OCI-LY3 (cell line): ENCODE measurements around the gene ERVFRD-1.

Experiments used
- H2AFZ ChIP-seq: fragments of 200-600, 300-600 bp; shearing (Covaris generic); 2 replicates; pipeline ENCODE4 v1.6.0; 2014; ENCODE audit warnings: antibody characterized with exemption, low read depth, low read length
- H3K27ac ChIP-seq: fragments of 200-600, 300-600 bp; sonication (generic); 2 replicates; pipeline ENCODE4 v1.5.1; 2014; ENCODE audit warnings: mild to moderate bottlenecking, low read length, moderate library complexity, mixed read lengths
- H3K27me3 ChIP-seq: fragments of 200-600, 300-600 bp; sonication (generic); 2 replicates; pipeline ENCODE4 v1.6.1; 2014; ENCODE audit warnings: low read depth, low read length, mixed read lengths
- H3K36me3 ChIP-seq: fragments of 200-600, 300-600 bp; sonication (generic); replicated peaks from 2 replicates; pipeline ENCODE3; 2014; ENCODE audit warnings: low read depth, low read length, mixed read lengths
- H3K4me1 ChIP-seq: fragments of 300-600, 200-600 bp; sonication (generic); 2 replicates; pipeline ENCODE4 v1.6.1; 2014; ENCODE audit warnings: low read length, mixed read lengths
- H3K4me2 ChIP-seq: fragments of 200-600, 300-600 bp; sonication (generic); 2 replicates; pipeline ENCODE4 v1.6.1; 2014; ENCODE audit warnings: low read length, mixed read lengths
- H3K4me3 ChIP-seq: fragments of 300-600, 200-600 bp; sonication (generic); 2 replicates; pipeline ENCODE4 v1.5.1; 2014; ENCODE audit warnings: antibody characterized with exemption, mild to moderate bottlenecking, low read length, moderate library complexity
- H3K79me2 ChIP-seq: fragments of 300-600, 200-600 bp; shearing (Covaris generic); 2 replicates; pipeline ENCODE4 v1.6.1; 2014; ENCODE audit warnings: mild to moderate bottlenecking, low read length, mixed read lengths
- H3K9ac ChIP-seq: fragments of 300-600, 200-600 bp; shearing (Covaris generic); 2 replicates; pipeline ENCODE4 v1.6.0; 2014; ENCODE audit warnings: mild to moderate bottlenecking, low read length, moderate library complexity
- H3K9me3 ChIP-seq: fragments of 200-600, 300-600 bp; shearing (Covaris generic); 2 replicates; pipeline ENCODE4 v1.6.1; 2014; ENCODE audit warnings: low read length, mixed read lengths; ENCODE audit not compliant: insufficient read depth
- H4K20me1 ChIP-seq: fragments of 200-600, 300-600 bp; sonication (generic); 2 replicates; pipeline ENCODE4 v1.6.1; 2016; ENCODE audit warnings: low read length, mixed read lengths; ENCODE audit not compliant: insufficient read depth
- EZH2phosphoT487 ChIP-seq: fragments of 200-600 bp; shearing (Covaris generic); IDR thresholded peaks from 2 replicates; pipeline ENCODE4 v1.6.1; 2018; ENCODE audit warnings: antibody characterized with exemption, mixed run types, low read depth
- TF ChIP-seq, protein P1 (sequence below): fragments of 200-600, 300-600 bp; sonication (generic); IDR thresholded peaks from 2 replicates; pipeline ENCODE4 v1.5.1; 2014; ENCODE audit warnings: antibody characterized with exemption, low read length, low read depth

The ERVFRD-1 gene

DNA sequence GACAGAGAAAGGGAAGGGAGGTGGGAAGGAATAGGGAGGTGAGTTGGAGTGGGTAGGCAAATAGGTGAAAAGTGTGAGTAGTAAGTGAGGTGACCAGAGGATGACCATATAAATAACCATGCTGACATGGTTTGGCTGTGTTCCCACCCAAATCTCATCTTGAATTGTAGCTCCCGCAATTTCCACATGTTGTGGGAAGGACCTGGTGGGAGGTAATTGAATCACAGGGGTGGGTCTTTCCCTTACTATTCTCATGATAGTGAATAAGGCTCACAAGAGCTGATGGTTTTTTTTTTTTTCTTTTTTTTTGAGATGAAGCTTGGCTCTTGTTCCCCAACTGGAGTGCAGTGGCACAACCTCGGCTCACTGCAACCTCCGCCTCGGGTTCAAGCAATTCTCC, 39.4 kb downstream of the ERVFRD-1 start:
- Histone ChIP-seq H3K4me3 (no peak overlapping the region), H3K4me2 (no peak overlapping the region), H4K20me1 (no peaks in the 10 kb centered on the region), H3K27ac (no peak overlapping the region), H3K36me3 (no peaks in the 10 kb centered on the region), H3K27me3 (no peaks in the 10 kb centered on the region), H3K79me2 (no peaks in the 10 kb centered on the region), H2AFZ (no peak overlapping the region), H3K9me3 (no peaks in the 10 kb centered on the region), H3K9ac (no peak overlapping the region), H3K4me1 (peaks cover 10% of the 10 kb centered on the region)
- no peak for TF ChIP-seq EZH2phosphoT487
- TF ChIP-seq, protein P1, sequence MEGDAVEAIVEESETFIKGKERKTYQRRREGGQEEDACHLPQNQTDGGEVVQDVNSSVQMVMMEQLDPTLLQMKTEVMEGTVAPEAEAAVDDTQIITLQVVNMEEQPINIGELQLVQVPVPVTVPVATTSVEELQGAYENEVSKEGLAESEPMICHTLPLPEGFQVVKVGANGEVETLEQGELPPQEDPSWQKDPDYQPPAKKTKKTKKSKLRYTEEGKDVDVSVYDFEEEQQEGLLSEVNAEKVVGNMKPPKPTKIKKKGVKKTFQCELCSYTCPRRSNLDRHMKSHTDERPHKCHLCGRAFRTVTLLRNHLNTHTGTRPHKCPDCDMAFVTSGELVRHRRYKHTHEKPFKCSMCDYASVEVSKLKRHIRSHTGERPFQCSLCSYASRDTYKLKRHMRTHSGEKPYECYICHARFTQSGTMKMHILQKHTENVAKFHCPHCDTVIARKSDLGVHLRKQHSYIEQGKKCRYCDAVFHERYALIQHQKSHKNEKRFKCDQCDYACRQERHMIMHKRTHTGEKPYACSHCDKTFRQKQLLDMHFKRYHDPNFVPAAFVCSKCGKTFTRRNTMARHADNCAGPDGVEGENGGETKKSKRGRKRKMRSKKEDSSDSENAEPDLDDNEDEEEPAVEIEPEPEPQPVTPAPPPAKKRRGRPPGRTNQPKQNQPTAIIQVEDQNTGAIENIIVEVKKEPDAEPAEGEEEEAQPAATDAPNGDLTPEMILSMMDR = no peak

DNA sequence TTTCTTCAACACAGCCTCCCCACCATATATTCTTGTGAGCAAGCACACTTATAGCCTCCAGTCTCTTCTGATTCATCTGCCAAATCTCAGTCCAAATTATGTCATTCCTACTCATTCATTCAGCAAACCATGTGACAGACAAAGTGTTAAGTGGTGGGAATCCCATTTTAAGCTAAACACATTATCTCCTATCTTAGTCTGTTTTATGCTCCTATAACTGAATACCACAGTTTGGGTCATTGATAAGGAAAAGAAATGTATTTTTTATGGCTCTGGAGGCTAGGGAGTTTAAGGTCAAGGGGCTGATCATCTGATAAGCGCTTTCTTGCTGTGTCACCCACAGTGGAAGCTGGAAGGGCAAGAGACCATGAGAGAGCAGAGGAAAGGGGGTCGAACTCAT, 41.8 kb downstream of the ERVFRD-1 start:
- Histone ChIP-seq H3K9me3 (no peaks in the 10 kb centered on the region), H3K27me3 (no peaks in the 10 kb centered on the region), H3K27ac (no peak overlapping the region), H4K20me1 (no peaks in the 10 kb centered on the region), H3K4me1 (peaks cover 10% of the 10 kb centered on the region), H3K4me2 (no peak overlapping the region), H3K9ac (no peak overlapping the region), H3K36me3 (no peaks in the 10 kb centered on the region), H2AFZ (no peak overlapping the region), H3K4me3 (no peak overlapping the region), H3K79me2 (no peaks in the 10 kb centered on the region)
- TF ChIP-seq, protein P1 = no peak
- TF ChIP-seq EZH2phosphoT487 = no peak

DNA sequence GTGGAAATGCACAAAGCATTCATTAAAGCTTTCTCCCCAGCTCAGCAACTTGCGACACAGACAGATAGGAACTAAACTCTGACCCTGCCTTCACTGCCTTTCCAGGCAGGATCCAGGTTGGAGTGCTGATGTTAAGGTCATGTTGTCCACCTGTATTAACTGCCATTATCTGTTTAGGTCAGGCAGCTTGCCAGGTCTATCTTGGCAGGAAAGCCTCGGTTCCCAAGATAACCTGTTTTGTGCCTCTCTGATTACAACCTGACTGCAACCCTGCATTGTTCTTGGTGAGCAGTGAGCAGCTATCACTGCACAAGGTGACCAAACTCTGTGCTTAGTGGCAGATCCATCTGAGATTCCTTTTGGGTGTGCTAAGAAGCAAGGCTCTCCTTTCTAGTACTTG, 44.2 kb downstream of the ERVFRD-1 start:
- H3K27me3 ChIP-seq = no peaks in the 10 kb centered on the region
- H3K36me3 ChIP-seq = no peaks in the 10 kb centered on the region
- no peak overlapping the region for H3K27ac ChIP-seq

DNA sequence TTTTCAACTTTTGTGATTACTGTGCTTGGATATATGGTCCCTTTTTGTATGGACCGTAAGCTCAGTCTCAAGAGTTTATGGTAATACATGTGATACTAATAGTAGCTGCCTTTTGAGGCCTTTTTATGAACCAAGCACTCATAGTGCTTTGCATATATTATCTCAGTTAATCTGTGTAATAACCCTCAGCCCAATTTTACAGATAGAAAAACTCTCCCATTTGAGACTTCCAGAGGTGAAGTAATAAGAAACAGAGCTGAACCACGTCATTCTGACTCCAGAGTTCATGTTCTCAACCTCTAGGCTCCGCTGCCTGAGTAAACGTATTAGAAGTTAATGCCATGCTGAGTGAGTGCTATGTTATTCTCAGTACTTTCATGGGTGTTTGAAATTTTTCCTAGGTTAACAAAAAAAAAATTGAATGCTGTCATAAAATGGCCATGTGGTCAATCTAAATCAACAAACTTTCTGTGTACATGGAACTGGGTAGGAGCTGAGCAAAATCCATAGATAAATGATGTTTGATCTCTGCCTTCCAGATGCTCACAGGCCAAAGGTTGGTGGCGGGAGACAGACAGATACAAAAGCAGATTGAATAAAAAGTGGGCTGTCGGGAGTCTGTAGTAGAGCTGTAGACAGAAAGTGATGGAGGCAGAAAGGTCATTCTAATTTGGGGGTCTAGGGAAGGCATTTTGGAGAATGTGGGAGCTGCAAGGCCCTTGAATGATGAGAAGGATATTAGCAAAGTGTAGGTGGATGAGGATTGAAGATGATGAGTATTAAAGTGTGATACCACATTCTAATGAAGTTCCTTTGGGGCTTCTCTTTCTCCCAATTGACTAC, 44.8 kb downstream of the ERVFRD-1 start:
- H3K4me2 ChIP-seq = no peak overlapping the region
- no peaks in the 10 kb centered on the region for H3K36me3 ChIP-seq
- TF ChIP-seq, protein P1 = no peak
- H2AFZ ChIP-seq = no peak overlapping the region
- H3K27ac ChIP-seq = no peak overlapping the region
- no peaks in the 10 kb centered on the region for H3K9me3 ChIP-seq
- H3K4me3 ChIP-seq = no peak overlapping the region
- no peak overlapping the region for H3K9ac ChIP-seq
- H3K79me2 ChIP-seq = no peaks in the 10 kb centered on the region
- H3K27me3 ChIP-seq = no peaks in the 10 kb centered on the region
- H3K4me1 ChIP-seq = peaks cover 10% of the 10 kb centered on the region
- H4K20me1 ChIP-seq = no peaks in the 10 kb centered on the region

More for the DNA sequence above, 44.2 kb downstream of the ERVFRD-1 start:
- Histone ChIP-seq H4K20me1 (no peaks in the 10 kb centered on the region), H3K9ac (no peak overlapping the region), H3K4me2 (peak overlapping the region; percentile 28; the same call in 1 of the 2 replicates), H3K9me3 (no peaks in the 10 kb centered on the region), H3K4me3 (no peak overlapping the region), H2AFZ (0 out of 2 replicates have a peak overlapping the region, but pooled peaks have one; percentile 46), H3K79me2 (no peaks in the 10 kb centered on the region), H3K4me1 (peaks cover 10% of the 10 kb centered on the region)
- no peak for TF ChIP-seq EZH2phosphoT487
- TF ChIP-seq, protein P1 = no peak
